ENCODE measurements around the gene MOSMO. TPM values are rescaled to one million over a fixed set of nuclear protein-coding genes. Genes with fewer than 3 reads are reported as not detected.

Gene MOSMO
- total and polyA plus RNA-seq, 2 of the 13 experiments (the other 11 are each of a cell fraction or from before 2014, with no cell fraction given), result 26.7 to 32.6 TPM

GRCh38 chr16:21997697-21998480, 10.0 kb upstream of the MOSMO start (continued):
- TF ChIP-seq ZHX2 (IDR thresholded peaks at IDR 0.05; ENCODE audit: low read depth) (no peak), ZHX2 (CRISPR knock-in tag; IDR thresholded peaks at IDR 0.05; ENCODE audit: borderline replicate concordance) (no peak), SPEN (CRISPR knock-in tag; IDR thresholded peaks at IDR 0.05; ENCODE audit: low read depth) (peak; percentile 28; the same call in 1 of the 2 replicates), CAMTA2 (CRISPR knock-in tag; IDR thresholded peaks at IDR 0.05; ENCODE audit: borderline replicate concordance) (peak; percentile 83; the same call in 1 of the 2 replicates), MYC (CRISPR knock-in tag; IDR thresholded peaks at IDR 0.05; ENCODE audit: borderline replicate concordance) (peak; percentile 11; the same call in 1 of the 2 replicates), SP4 (CRISPR knock-in tag; IDR thresholded peaks at IDR 0.05) (peak; percentile 37; the same call in 1 of the 2 replicates), ZNF317 (CRISPR knock-in tag; IDR thresholded peaks at IDR 0.05) (peak; percentile 35; the same call in 1 of the 2 replicates), CCAR2 (optimal IDR thresholded peaks at IDR 0.05; ENCODE audit: low read depth, low read length) (no peak), SIN3A (IDR thresholded peaks at IDR 0.05; ENCODE audit: borderline replicate concordance, low read depth, low read length) (0 out of 2 replicates have a peak, but pooled peaks have one; percentile 22), ZBTB44 (CRISPR knock-in tag; IDR thresholded peaks at IDR 0.05) (no peak), ZNF777 (CRISPR knock-in tag; IDR thresholded peaks at IDR 0.05) (no peak), ZNF7 (CRISPR knock-in tag; IDR thresholded peaks at IDR 0.05) (peak; percentile 65; the same call in 1 of the 2 replicates), GABPA (IDR thresholded peaks at IDR 0.05; ENCODE audit: low read depth, low read length) (0 out of 2 replicates have a peak, but pooled peaks have one; percentile 24), GABPA (CRISPR knock-in tag; IDR thresholded peaks at IDR 0.05; ENCODE audit: low read depth) (peak; percentile 56; the same call in 1 of the 2 replicates), ZNF710 (CRISPR knock-in tag; IDR thresholded peaks at IDR 0.05; ENCODE audit: borderline replicate concordance) (0 out of 2 replicates have a peak, but pooled peaks have one; percentile 41), KDM6A (CRISPR knock-in tag; IDR thresholded peaks at IDR 0.05; ENCODE audit: low read depth) (0 out of 2 replicates have a peak, but pooled peaks have one; percentile 25), HIVEP1 (CRISPR knock-in tag; IDR thresholded peaks at IDR 0.05) (peak; percentile 28; the same call in 1 of the 2 replicates), KAT7 (CRISPR knock-in tag; IDR thresholded peaks at IDR 0.05; ENCODE audit: borderline replicate concordance) (0 out of 2 replicates have a peak, but pooled peaks have one; percentile 41)

Measured in HepG2 (cell line).